Effector CD8-positive, alpha-beta T cell (primary cell): ENCODE measurements around the gene TF.

Experiments
- DNase-seq: peaks from one replicate; lab custom pipeline; 2025; lab: John Stamatoyannopoulos, UW

Gene TF

GRCh38 chr3:133812872-133813271 lies 66.7 kb downstream of the TF start:
- DNase-seq = no peak

- DNase-seq = no peak
These were observed 69.2 kb downstream of the TF start for GRCh38 chr3:133815386-133815785.

GRCh38 chr3:133820129-133820528 lies 73.9 kb downstream of the TF start:
- DNase-seq = no peak

- no peak for DNase-seq
These were observed 74.9 kb downstream of the TF start for GRCh38 chr3:133820889-133821675.

- no peak for DNase-seq
These were observed 75.8 kb downstream of the TF start for GRCh38 chr3:133821767-133822638.

- no peak for DNase-seq
These were observed 78.8 kb downstream of the TF start for GRCh38 chr3:133824961-133825485.

- no peak for DNase-seq
These were observed 80.0 kb downstream of the TF start for GRCh38 chr3:133825969-133826727.

GRCh38 chr3:133827136-133827535 lies 80.9 kb downstream of the TF start:
- no peak for DNase-seq

- no peak for DNase-seq
These were observed 81.5 kb downstream of the TF start for GRCh38 chr3:133827684-133828083.

- DNase-seq = no peak
These were observed 82.5 kb downstream of the TF start for GRCh38 chr3:133828576-133829309.

GRCh38 chr3:133829310-133829707 lies 83.1 kb downstream of the TF start:
- no peak for DNase-seq

GRCh38 chr3:133830071-133830470 lies 83.9 kb downstream of the TF start:
- no peak for DNase-seq

GRCh38 chr3:133831966-133832801 lies 86.0 kb downstream of the TF start:
- no peak for DNase-seq

- DNase-seq = no peak
These were observed 86.6 kb downstream of the TF start for GRCh38 chr3:133832802-133833144.

GRCh38 chr3:133833267-133833666 lies 87.1 kb downstream of the TF start:
- no peak for DNase-seq

GRCh38 chr3:133833880-133834620 lies 87.9 kb downstream of the TF start:
- DNase-seq = no peak

GRCh38 chr3:133834621-133835417 lies 88.6 kb downstream of the TF start:
- no peak for DNase-seq

GRCh38 chr3:133835418-133835743 lies 89.2 kb downstream of the TF start:
- DNase-seq = no peak

- DNase-seq = no peak
These were observed 89.8 kb downstream of the TF start for GRCh38 chr3:133835961-133836360.
